ENCODE results near the gene EXOC3L4. TPM values are rescaled to one million over a fixed set of nuclear protein-coding genes. Genes with fewer than 3 reads are reported as not detected.

Gene EXOC3L4
- total and polyA plus RNA-seq, 2 of the 8 experiments (the other 6 are each of a cell fraction or from before 2014, with no cell fraction given) = 0.45 to 0.57 TPM

GRCh38 chr14:103094406-103095209 lies at the start of gene EXOC3L4 (continued):
- no peak for TF ChIP-seq SRF (IDR thresholded peaks at IDR 0.05; ENCODE audit: low read depth, low read length)
- TF ChIP-seq EGR1 (IDR thresholded peaks at IDR 0.05; ENCODE audit: borderline replicate concordance, low read depth, low read length) = no peak
- no peak for TF ChIP-seq TCF12 (IDR thresholded peaks at IDR 0.05; ENCODE audit: low read depth, low read length)
- no peak for TF ChIP-seq RBBP5 (IDR thresholded peaks at IDR 0.05; ENCODE audit: borderline replicate concordance, low read depth, low read length)
- no peak for TF ChIP-seq KDM4A (IDR thresholded peaks at IDR 0.05; ENCODE audit: low read depth, low read length, severe bottlenecking)
- TF ChIP-seq BACH1 (IDR thresholded peaks at IDR 0.05; ENCODE audit: low read length) = no peak
- TF ChIP-seq BRCA1 (IDR thresholded peaks at IDR 0.05; ENCODE audit: low read depth, low read length) = no peak
- TF ChIP-seq SAP30 (IDR thresholded peaks at IDR 0.05; ENCODE audit: insufficient read depth, insufficient replicate concordance, low read length) = no peak
- no peak for TF ChIP-seq TEAD4 (IDR thresholded peaks at IDR 0.05; ENCODE audit: low read depth, low read length)
- no peak for TF ChIP-seq YY1 (IDR thresholded peaks at IDR 0.05; ENCODE audit: low read depth, low read length)
- TF ChIP-seq TAF7 (optimal IDR thresholded peaks at IDR 0.05; ENCODE audit: borderline replicate concordance, low read depth, low read length) = no peak
- no peak for TF ChIP-seq KDM1A (IDR thresholded peaks at IDR 0.05; ENCODE audit: borderline replicate concordance, low read length)
- no peak for TF ChIP-seq CHD2 (IDR thresholded peaks at IDR 0.05; ENCODE audit: low read length)
- TF ChIP-seq CHD1 (IDR thresholded peaks at IDR 0.05; ENCODE audit: low read depth, low read length) = no peak

Data from H1 (cell line).